Mesothelial cell of epicardium (in vitro differentiated cells): Measurements from ENCODE around the gene WDR72. TPM values are rescaled to one million over a fixed set of nuclear protein-coding genes. Genes with fewer than 3 reads are reported as not detected.

Experiments
- DNase-seq, 2 experiments: peaks; one replicate each; pipeline ENCODE4 v3.0.0; 2021; ENCODE audit warnings: low spot score in 2 of 2; ENCODE audit not compliant: unreplicated experiment in 2 of 2
- H3K27ac Mint-ChIP-seq: 2 replicates; pipeline ENCODE4 v1.8.0; 2021; ENCODE audit warnings: mixed read lengths
- H3K27me3 Mint-ChIP-seq: 2 replicates; pipeline ENCODE4 v1.8.0; 2021; ENCODE audit warnings: low read depth, mixed read lengths
- H3K36me3 Mint-ChIP-seq: 2 replicates; pipeline ENCODE4 v1.8.0; 2021; ENCODE audit warnings: mixed read lengths
- H3K4me1 Mint-ChIP-seq: 2 replicates; pipeline ENCODE4 v1.8.0; 2021; ENCODE audit warnings: mixed read lengths
- H3K4me3 Mint-ChIP-seq: 2 replicates; pipeline ENCODE4 v1.8.0; 2021; ENCODE audit warnings: mild to moderate bottlenecking, moderate library complexity, mixed read lengths
- H3K9me3 Mint-ChIP-seq: 2 replicates; pipeline ENCODE4 v1.8.0; 2021; ENCODE audit warnings: mixed read lengths
- CTCF ChIP-seq: fragments of 200-600 bp; sonication (generic); IDR thresholded peaks from one replicate; pipeline ENCODE4 v1.5.0; 2021; ENCODE audit warnings: antibody characterized with exemption; ENCODE audit not compliant: unreplicated experiment
- total RNA-seq: library from RNA; stranded (reverse); gene quantifications from 3 replicates; pipeline ENCODE4 v1.2.1, GENCODE V29; 2021

Gene WDR72
- total RNA-seq, 1 donor from 2014 or later: 0.25 TPM

- no peak overlapping the region for H3K4me3 Mint-ChIP-seq
These were observed 219.6 kb downstream of the WDR72 start for GRCh38 chr15:53539878-53540277.

GRCh38 chr15:53536479-53537120 lies 222.9 kb downstream of the WDR72 start:
- DNase-seq: no peak
- Mint-ChIP-seq H3K27me3 (no peaks in the 10 kb centered on the region), H3K4me1 (no peaks in the 10 kb centered on the region), H3K36me3 (no peaks in the 10 kb centered on the region), H3K9me3 (peaks cover 4% of the 10 kb centered on the region), H3K4me3 (no peak overlapping the region), H3K27ac (no peak overlapping the region)
- no peak for TF ChIP-seq CTCF

More at GRCh38 chr15:53539878-53540277, 219.6 kb downstream of the WDR72 start:
- no peak overlapping the region for H3K27ac Mint-ChIP-seq
- TF ChIP-seq CTCF: no peak
- no peaks in the 10 kb centered on the region for H3K4me1 Mint-ChIP-seq
- no peaks in the 10 kb centered on the region for H3K27me3 Mint-ChIP-seq
- H3K9me3 Mint-ChIP-seq: peaks cover 11% of the 10 kb centered on the region
- H3K36me3 Mint-ChIP-seq: no peaks in the 10 kb centered on the region
- no peak for DNase-seq

- no peak for DNase-seq
- no peaks in the 10 kb centered on the region for H3K4me1 Mint-ChIP-seq
- H3K4me3 Mint-ChIP-seq: no peak overlapping the region
- no peak for TF ChIP-seq CTCF
- no peak overlapping the region for H3K27ac Mint-ChIP-seq
- H3K36me3 Mint-ChIP-seq: no peaks in the 10 kb centered on the region
- H3K9me3 Mint-ChIP-seq: peaks cover 4% of the 10 kb centered on the region
- peaks cover 1% of the 10 kb centered on the region for H3K27me3 Mint-ChIP-seq
These were observed 223.6 kb downstream of the WDR72 start for GRCh38 chr15:53535886-53536285.

GRCh38 chr15:53534105-53534839 lies 225.2 kb downstream of the WDR72 start:
- no peak for TF ChIP-seq CTCF
- H3K9me3 Mint-ChIP-seq: no peaks in the 10 kb centered on the region
- no peak overlapping the region for H3K4me3 Mint-ChIP-seq

GRCh38 chr15:53530761-53531160 lies 228.7 kb downstream of the WDR72 start:
- no peak overlapping the region for H3K4me3 Mint-ChIP-seq
- TF ChIP-seq CTCF: no peak
- no peaks in the 10 kb centered on the region for H3K9me3 Mint-ChIP-seq
- no peak overlapping the region for H3K27ac Mint-ChIP-seq
- H3K4me1 Mint-ChIP-seq: no peaks in the 10 kb centered on the region
- no peak for DNase-seq
- H3K36me3 Mint-ChIP-seq: no peaks in the 10 kb centered on the region
- peaks cover 10% of the 10 kb centered on the region for H3K27me3 Mint-ChIP-seq

More at GRCh38 chr15:53534105-53534839, 225.2 kb downstream of the WDR72 start:
- no peak for DNase-seq
- Mint-ChIP-seq H3K27me3 (peaks cover 6% of the 10 kb centered on the region), H3K27ac (no peak overlapping the region), H3K4me1 (no peaks in the 10 kb centered on the region), H3K36me3 (no peaks in the 10 kb centered on the region)
